HL-60 (cell line): ENCODE measurements around the gene ISG15.
A peak's percentile ranks its signal among the peaks of the same experiment; 100 is the strongest.

ENCODE experiments used
- DNase-seq, 2 experiments: peaks; one replicate each; pipeline ENCODE4 v3.0.0-alpha.2; 2010 to 2020; ENCODE audit warnings: low read depth in 1 of 2, low spot score in 1 of 2
- H3K27ac ChIP-seq: fragments of 250-450 bp; sonication (Bioruptor Pico); replicated peaks from 2 replicates; pipeline ENCODE4 v1.5.1; 2020; ENCODE audit warnings: mild to moderate bottlenecking, moderate library complexity
- H3K27me3 ChIP-seq: fragments of 250-450 bp; sonication (Bioruptor Pico); 2 replicates; pipeline ENCODE4 v1.5.1; 2021; ENCODE audit warnings: mild to moderate bottlenecking, moderate library complexity; ENCODE audit not compliant: insufficient read depth, poor library complexity, severe bottlenecking
- H3K4me3 ChIP-seq: replicated peaks from 2 replicates; pipeline ENCODE4 v1.5.1; 2011; ENCODE audit warnings: mild to moderate bottlenecking, control low read depth, low read length; ENCODE audit not compliant: insufficient read depth
- CTCF ChIP-seq: IDR thresholded peaks from one replicate; pipeline ENCODE4 v1.5.1; 2011; ENCODE audit warnings: low read length, control low read depth, inconsistent platforms; ENCODE audit not compliant: insufficient read depth
- GABPA ChIP-seq: IDR thresholded peaks from 2 replicates; pipeline ENCODE4 v1.6.1; 2012; ENCODE audit warnings: low read depth
- POLR2AphosphoS5 ChIP-seq: IDR thresholded peaks from 2 replicates; pipeline ENCODE4 v1.6.1; 2012; ENCODE audit warnings: low read depth
- REST ChIP-seq: IDR thresholded peaks from 2 replicates; pipeline ENCODE4 v1.6.1; 2012; ENCODE audit warnings: low read depth; ENCODE audit not compliant: insufficient replicate concordance
- SPI1 ChIP-seq: IDR thresholded peaks from 2 replicates; pipeline ENCODE4 v1.6.1; 2012; ENCODE audit warnings: low read depth, mild to moderate bottlenecking, borderline replicate concordance

The ISG15 gene

DNA sequence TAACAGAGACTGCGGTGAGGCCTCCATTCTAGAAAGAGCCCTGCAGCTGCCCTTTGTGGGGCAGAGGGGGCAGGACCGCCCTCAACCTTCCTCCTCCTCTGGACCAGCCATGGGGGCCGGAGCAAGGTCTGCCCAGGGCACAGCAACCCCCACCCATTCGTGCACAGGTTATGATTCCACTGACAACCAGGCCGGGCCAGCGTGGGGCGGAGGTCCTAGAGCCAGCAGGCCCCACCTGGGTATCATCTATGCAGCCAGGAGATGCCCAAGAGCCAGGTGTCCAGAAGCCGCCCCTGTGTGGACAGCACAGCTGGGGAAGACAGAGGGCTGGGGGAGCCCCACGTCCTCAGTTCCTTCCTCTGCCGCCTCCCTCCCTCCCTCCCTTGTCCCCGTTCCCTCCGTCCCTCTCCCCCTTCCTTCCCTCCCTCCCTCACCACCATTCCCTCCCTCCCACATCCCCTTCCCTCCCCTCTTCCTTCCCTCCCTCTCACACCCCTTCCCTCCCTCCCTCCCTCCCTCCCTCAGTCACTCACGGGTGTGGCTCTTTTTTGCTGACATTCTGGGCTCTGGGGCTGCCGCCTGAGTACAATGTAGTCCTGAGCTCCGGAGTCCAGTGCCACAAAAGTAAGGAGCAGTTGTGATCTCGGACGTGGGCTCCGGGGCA is 48.5 kb downstream of the ISG15 start:
- peak in 1 of 2 experiments; percentile 57 for DNase-seq
- no peak for TF ChIP-seq SPI1
- no peak for TF ChIP-seq CTCF
- no peak for TF ChIP-seq GABPA
- no peak for TF ChIP-seq POLR2AphosphoS5
- no peak for TF ChIP-seq REST
- no peak overlapping the region for H3K27ac ChIP-seq
- H3K27me3 ChIP-seq, result peaks cover 42% of the 10 kb centered on the region
- H3K4me3 ChIP-seq, result no peak overlapping the region

DNA sequence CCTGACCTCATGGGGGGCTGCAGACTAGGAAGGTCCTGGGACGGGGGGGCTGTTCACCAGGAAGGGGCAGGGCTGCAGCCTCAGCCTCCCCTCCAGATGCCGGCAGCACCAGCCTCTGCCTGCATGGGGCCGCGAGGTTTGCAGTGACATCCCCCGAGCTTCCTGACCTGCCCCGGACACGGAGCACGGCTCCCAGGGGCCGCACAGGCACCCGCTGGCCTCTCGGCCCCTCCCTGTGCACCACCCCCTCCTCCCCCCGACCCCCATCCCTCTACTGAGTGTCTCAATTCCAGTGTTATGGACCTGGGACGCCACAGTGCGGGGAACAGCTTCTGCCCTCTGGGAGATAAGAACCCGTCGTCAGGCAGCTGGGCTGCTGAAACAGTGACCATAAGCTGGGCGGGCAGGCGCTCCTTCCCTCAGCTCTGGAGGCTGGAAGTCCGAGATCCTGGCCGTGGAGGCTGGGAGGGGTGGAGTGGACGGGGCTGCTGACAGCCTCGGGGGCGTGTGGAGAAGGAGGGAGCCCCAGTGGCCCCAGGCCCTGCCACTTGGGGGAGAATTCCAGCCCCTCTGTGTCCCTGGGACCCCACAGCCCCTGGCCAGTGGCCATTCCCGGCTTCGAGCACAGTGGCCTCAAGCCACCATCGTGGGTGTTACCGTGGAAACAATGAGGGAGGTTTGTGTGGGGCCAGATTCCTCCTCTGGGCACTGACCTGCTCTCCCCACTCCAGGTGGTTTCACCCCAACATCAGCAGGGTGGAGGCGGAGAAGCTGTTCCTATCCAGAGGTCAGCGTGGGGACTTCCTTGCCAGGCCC is 49.3 kb downstream of the ISG15 start:
- no peak overlapping the region for H3K27ac ChIP-seq
- TF ChIP-seq SPI1, result no peak
- TF ChIP-seq GABPA, result no peak
- no peak for TF ChIP-seq REST
- TF ChIP-seq POLR2AphosphoS5, result no peak
- TF ChIP-seq CTCF, result no peak
- H3K4me3 ChIP-seq, result no peak overlapping the region
- H3K27me3 ChIP-seq, result peaks cover 42% of the 10 kb centered on the region
- DNase-seq, result no peak

DNA sequence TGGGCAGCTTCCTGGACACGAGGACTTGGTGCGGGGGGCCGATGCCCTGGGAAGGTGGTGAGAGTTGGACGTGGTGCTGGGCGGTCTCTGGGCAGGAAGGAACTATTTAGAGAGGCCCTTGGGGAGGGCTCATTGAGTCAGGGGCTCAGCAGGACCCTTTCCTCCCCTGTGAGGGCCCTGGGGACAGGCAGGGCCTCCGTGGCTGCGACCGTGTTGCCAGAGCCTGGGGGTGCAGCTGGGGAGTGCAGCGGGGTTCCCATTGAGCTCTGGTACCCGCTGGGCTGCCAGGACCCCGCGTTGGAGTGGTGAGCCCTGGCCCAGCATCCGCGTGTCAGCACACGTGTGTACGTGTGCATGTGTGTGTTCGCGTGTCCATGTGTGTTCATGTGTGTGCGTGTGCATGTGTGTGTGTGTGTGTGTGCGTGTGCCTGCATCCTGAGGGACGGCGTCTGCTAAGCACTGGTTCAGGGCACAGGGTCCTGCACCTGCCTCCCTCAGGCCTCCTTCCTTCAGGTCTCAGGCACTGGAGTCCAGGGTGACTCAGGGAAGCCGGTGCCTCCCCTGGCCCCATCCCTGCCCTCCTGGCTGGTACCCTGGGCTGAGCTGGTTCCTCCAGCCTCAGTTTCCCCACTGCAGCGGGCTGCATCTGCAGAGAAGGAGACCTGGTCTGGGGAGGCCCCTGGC is 50.1 kb downstream of the ISG15 start:
- Histone ChIP-seq H3K27ac (no peak overlapping the region), H3K4me3 (no peak overlapping the region), H3K27me3 (peaks cover 37% of the 10 kb centered on the region)
- no peak for DNase-seq
- TF ChIP-seq SPI1 (no peak), GABPA (no peak), REST (no peak), CTCF (no peak), POLR2AphosphoS5 (no peak)
